GM12878 (cell line): Measurements from ENCODE around the gene PAQR9. TPM values are rescaled to one million over a fixed set of nuclear protein-coding genes. Genes with fewer than 3 reads are reported as not detected.

Source experiments
- CBFB ChIP-seq: IDR thresholded peaks from 2 replicates; pipeline ENCODE4 v1.6.1; 2016; ENCODE audit warnings: antibody characterized with exemption, low read depth
- GATAD2B ChIP-seq: fragments of 450-650 bp; conservative IDR thresholded peaks from 2 replicates; pipeline ENCODE4 v1.6.1; 2017; ENCODE audit warnings: low read depth, mild to moderate bottlenecking, moderate library complexity
- HDAC6 ChIP-seq: fragments of 200-600 bp; sonication (generic); IDR thresholded peaks from one replicate; pipeline ENCODE4 v1.8.0; 2017; ENCODE audit warnings: antibody characterized with exemption; ENCODE audit not compliant: unreplicated experiment
- KDM1A ChIP-seq: fragments of 200-600 bp; sonication (generic); IDR thresholded peaks from 2 replicates; pipeline ENCODE4 v1.6.1; 2016; ENCODE audit warnings: borderline replicate concordance
- REST ChIP-seq: IDR thresholded peaks from 2 replicates; pipeline ENCODE4 v1.6.1; 2012; ENCODE audit warnings: mild to moderate bottlenecking, low read depth, low read length
- polyA plus RNA-seq, 11 experiments: library from polyadenylated mRNA; depleted of rRNA in 4 of 11; unstranded in 6 of 11; stranded (reverse) in 5 of 11; fragments of >200 nt; fragmentation: Nextera tagmentation in 4 of 11; fragmentation: Illumina TruSeq in 1 of 11; extraction: Ambion mirVana in 4 of 11; extraction: Trizol in 1 of 11; gene quantifications; 1 replicate in 1 of 11; 2 replicates in 10 of 11; pipeline versions ENCODE4 v1.2.1 to v1.2.3, GENCODE V29; 2011 to 2016; ENCODE audit warnings: inconsistent platforms in 2 of 11, missing spikeins in 2 of 11, low read depth in 1 of 11
- total RNA-seq, 4 experiments: library from RNA; depleted of rRNA in 3 of 4; stranded (reverse); fragments of >200 nt in 3 of 4; fragmentation: Illumina TruSeq in 1 of 4; extraction: Trizol in 1 of 4; gene quantifications; 2 replicates each; pipeline versions ENCODE4 v1.2.1 to v1.2.3, GENCODE V29; 2013 to 2021
- TF ChIP-seq, protein P1 (sequence below): fragments of 450-650 bp; IDR thresholded peaks from 2 replicates; pipeline ENCODE4 v1.6.1; 2016; ENCODE audit warnings: mild to moderate bottlenecking
- TF ChIP-seq, protein P2 (sequence below): fragments of 450-650 bp; IDR thresholded peaks from 2 replicates; pipeline ENCODE4 v1.6.1; 2016; ENCODE audit warnings: mild to moderate bottlenecking, moderate library complexity, borderline replicate concordance

Gene PAQR9
- total and polyA plus RNA-seq, 10 of the 15 experiments (the other 5 are each of a cell fraction or from before 2014, with no cell fraction given): not detected

- TF ChIP-seq REST (no peak), HDAC6 (no peak), KDM1A (no peak), GATAD2B (no peak), CBFB (no peak)
- TF ChIP-seq, protein P1, sequence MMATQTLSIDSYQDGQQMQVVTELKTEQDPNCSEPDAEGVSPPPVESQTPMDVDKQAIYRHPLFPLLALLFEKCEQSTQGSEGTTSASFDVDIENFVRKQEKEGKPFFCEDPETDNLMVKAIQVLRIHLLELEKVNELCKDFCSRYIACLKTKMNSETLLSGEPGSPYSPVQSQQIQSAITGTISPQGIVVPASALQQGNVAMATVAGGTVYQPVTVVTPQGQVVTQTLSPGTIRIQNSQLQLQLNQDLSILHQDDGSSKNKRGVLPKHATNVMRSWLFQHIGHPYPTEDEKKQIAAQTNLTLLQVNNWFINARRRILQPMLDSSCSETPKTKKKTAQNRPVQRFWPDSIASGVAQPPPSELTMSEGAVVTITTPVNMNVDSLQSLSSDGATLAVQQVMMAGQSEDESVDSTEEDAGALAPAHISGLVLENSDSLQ: no peak
- TF ChIP-seq, protein P2, sequence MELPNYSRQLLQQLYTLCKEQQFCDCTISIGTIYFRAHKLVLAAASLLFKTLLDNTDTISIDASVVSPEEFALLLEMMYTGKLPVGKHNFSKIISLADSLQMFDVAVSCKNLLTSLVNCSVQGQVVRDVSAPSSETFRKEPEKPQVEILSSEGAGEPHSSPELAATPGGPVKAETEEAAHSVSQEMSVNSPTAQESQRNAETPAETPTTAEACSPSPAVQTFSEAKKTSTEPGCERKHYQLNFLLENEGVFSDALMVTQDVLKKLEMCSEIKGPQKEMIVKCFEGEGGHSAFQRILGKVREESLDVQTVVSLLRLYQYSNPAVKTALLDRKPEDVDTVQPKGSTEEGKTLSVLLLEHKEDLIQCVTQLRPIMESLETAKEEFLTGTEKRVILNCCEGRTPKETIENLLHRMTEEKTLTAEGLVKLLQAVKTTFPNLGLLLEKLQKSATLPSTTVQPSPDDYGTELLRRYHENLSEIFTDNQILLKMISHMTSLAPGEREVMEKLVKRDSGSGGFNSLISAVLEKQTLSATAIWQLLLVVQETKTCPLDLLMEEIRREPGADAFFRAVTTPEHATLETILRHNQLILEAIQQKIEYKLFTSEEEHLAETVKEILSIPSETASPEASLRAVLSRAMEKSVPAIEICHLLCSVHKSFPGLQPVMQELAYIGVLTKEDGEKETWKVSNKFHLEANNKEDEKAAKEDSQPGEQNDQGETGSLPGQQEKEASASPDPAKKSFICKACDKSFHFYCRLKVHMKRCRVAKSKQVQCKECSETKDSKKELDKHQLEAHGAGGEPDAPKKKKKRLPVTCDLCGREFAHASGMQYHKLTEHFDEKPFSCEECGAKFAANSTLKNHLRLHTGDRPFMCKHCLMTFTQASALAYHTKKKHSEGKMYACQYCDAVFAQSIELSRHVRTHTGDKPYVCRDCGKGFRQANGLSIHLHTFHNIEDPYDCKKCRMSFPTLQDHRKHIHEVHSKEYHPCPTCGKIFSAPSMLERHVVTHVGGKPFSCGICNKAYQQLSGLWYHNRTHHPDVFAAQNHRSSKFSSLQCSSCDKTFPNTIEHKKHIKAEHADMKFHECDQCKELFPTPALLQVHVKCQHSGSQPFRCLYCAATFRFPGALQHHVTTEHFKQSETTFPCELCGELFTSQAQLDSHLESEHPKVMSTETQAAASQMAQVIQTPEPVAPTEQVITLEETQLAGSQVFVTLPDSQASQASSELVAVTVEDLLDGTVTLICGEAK: no peak
Measured at GRCh38 chr3:142966808-142967207, 3.3 kb upstream of the PAQR9 start (continued).
